Keratinocyte (primary cell): ENCODE measurements around the gene ATG4B. TPM values are rescaled to one million over a fixed set of nuclear protein-coding genes. Genes with fewer than 3 reads are reported as not detected.

ENCODE experiments used
- DNase-seq: peaks from one replicate; pipeline ENCODE4 v3.0.0-alpha.2; 2011; ENCODE audit warnings: low read depth, missing footprints, low spot score
- FAIRE-seq: peaks from 2 replicates; lab custom pipeline; 2011; peaks lifted over from hg19 to GRCh38; lab: Jason Lieb, UNC
- H2AFZ ChIP-seq: 2 replicates; pipeline ENCODE4 v1.6.0; 2012; ENCODE audit warnings: low read length, control low read depth, inconsistent platforms; ENCODE audit not compliant: control insufficient read depth
- H3K27ac ChIP-seq: 2 replicates; pipeline ENCODE4 v1.5.1; 2011; ENCODE audit warnings: low read length; ENCODE audit not compliant: control insufficient read depth, insufficient read depth
- H3K27me3 ChIP-seq: 3 replicates; pipeline ENCODE4 v1.6.0; 2011; ENCODE audit warnings: low read length; ENCODE audit not compliant: control insufficient read depth, insufficient read depth; ENCODE audit errors: extremely low read depth
- H3K36me3 ChIP-seq, 2 experiments: 2 replicates in 1 of 2; 3 replicates in 1 of 2; pipeline ENCODE4 v1.5.1; 2011; ENCODE audit warnings: low read length in 2 of 2, mild to moderate bottlenecking in 1 of 2; ENCODE audit not compliant: control insufficient read depth in 2 of 2, insufficient read depth in 2 of 2; ENCODE audit errors: extremely low read depth in 1 of 2
- H3K4me1 ChIP-seq: 3 replicates; pipeline ENCODE4 v1.5.1; 2011; ENCODE audit warnings: low read length; ENCODE audit not compliant: control insufficient read depth, insufficient read depth; ENCODE audit errors: extremely low read depth
- H3K4me2 ChIP-seq: 3 replicates; pipeline ENCODE4 v1.6.0; 2011; ENCODE audit warnings: low read depth, low read length; ENCODE audit not compliant: control insufficient read depth, insufficient read depth; ENCODE audit errors: extremely low read depth
- H3K4me3 ChIP-seq, 3 experiments: fragments of 200-600 bp in 1 of 3; sonication (generic) in 1 of 3; 2 replicates in 2 of 3; 3 replicates in 1 of 3; pipeline ENCODE4 v1.5.1; 2011 to 2016; ENCODE audit warnings: low read length in 3 of 3, mild to moderate bottlenecking in 3 of 3, control low read depth in 2 of 3, inconsistent platforms in 1 of 3, low read depth in 1 of 3, mixed read lengths in 1 of 3, mixed run types in 1 of 3, moderate library complexity in 1 of 3; ENCODE audit not compliant: control insufficient read depth in 2 of 3, insufficient read depth in 2 of 3; ENCODE audit errors: extremely low read depth in 1 of 3
- H3K79me2 ChIP-seq: 2 replicates; pipeline ENCODE4 v1.6.0; 2012; ENCODE audit warnings: low read length; ENCODE audit not compliant: control insufficient read depth, insufficient read depth
- H3K9ac ChIP-seq: 3 replicates; pipeline ENCODE4 v1.6.0; 2011; ENCODE audit warnings: low read length; ENCODE audit not compliant: control insufficient read depth, insufficient read depth; ENCODE audit errors: extremely low read depth
- H3K9me1 ChIP-seq: 3 replicates; pipeline ENCODE4 v1.6.0; 2011; ENCODE audit warnings: low read length; ENCODE audit not compliant: control insufficient read depth, insufficient read depth; ENCODE audit errors: extremely low read depth
- H3K9me3 ChIP-seq: 2 replicates; pipeline ENCODE4 v1.5.1; 2012; ENCODE audit warnings: low read depth, low read length; ENCODE audit not compliant: control insufficient read depth
- H4K20me1 ChIP-seq: 3 replicates; pipeline ENCODE4 v1.6.0; 2011; ENCODE audit warnings: low read length; ENCODE audit not compliant: control insufficient read depth, insufficient read depth; ENCODE audit errors: extremely low read depth
- EZH2 ChIP-seq: IDR thresholded peaks from one replicate; pipeline ENCODE4 v1.6.1; 2012; ENCODE audit warnings: inconsistent platforms, mild to moderate bottlenecking, low read length, moderate library complexity
- dilution Hi-C: fragments of 300-500 bp; cut with MboI; formaldehyde crosslinking; loops from one replicate; pipeline ENCODE4 v1.7.0; 2020; ENCODE audit warnings: low sequenced_read_pairs; ENCODE audit not compliant: extremely low pct_ligation_motif_present
- polyA plus RNA-seq, 5 experiments: library from polyadenylated mRNA; depleted of rRNA in 3 of 5; stranded (reverse) in 3 of 5; stranded (forward) in 1 of 5; unstranded in 1 of 5; fragments of >200 nt; gene quantifications; 1 replicate in 1 of 5; 2 replicates in 3 of 5; 3 replicates in 1 of 5; pipeline versions ENCODE4 v1.2.1 to v1.2.3, GENCODE V29; 2011 to 2012; ENCODE audit warnings: missing spikeins in 2 of 5, low read depth in 1 of 5, low replicate concordance in 1 of 5
- TF ChIP-seq, protein P1 (sequence below), 3 experiments: IDR thresholded peaks in 1 of 3; conservative IDR thresholded peaks in 1 of 3; optimal IDR thresholded peaks in 1 of 3; 2 replicates in 2 of 3; 3 replicates in 1 of 3; pipeline versions ENCODE3 to v1.5.1; 2011; ENCODE audit warnings: low read length in 3 of 3, mild to moderate bottlenecking in 3 of 3, moderate library complexity in 2 of 3, control low read depth in 1 of 3, inconsistent platforms in 1 of 3; ENCODE audit not compliant: insufficient read depth in 2 of 3; ENCODE audit errors: extremely low read depth in 1 of 3

The ATG4B gene
- polyA plus RNA-seq, 1 donor (not counting 4 experiments of a cell fraction or from before 2014, with no cell fraction given), result 69.0 TPM

DNA sequence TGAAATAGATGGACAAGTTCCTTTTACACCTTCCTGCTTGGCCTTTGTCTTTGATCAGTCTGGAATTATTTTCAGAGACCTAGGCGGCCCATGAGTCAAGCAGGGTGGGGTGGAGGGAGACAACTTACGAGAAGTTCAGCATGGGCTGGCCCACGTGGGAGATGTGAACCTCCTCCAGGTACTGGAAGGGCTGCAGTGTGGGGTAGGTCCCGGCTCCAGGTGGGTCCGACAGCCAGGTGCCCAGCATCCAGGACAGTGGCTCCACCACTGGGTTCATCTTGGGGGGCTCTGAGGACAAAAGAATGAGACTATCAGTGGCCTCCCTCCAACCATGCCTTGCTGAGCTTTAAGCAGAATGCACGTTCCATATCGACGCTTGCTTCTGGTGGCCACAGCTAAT lies 31.3 kb upstream of the ATG4B start:
- Histone ChIP-seq H3K4me1 (peaks cover 4% of the 10 kb centered on the region), H2AFZ (no peak overlapping the region), H3K27me3 (no peaks in the 10 kb centered on the region), H3K9ac (no peak overlapping the region), H3K27ac (no peak overlapping the region), H3K9me3 (no peaks in the 10 kb centered on the region), H3K36me3 (peaks cover 12 to 18% of the 10 kb centered on the region in 2 experiments), H3K4me2 (no peak overlapping the region), H3K79me2 (peaks cover 7% of the 10 kb centered on the region), H3K9me1 (no peaks in the 10 kb centered on the region), H3K4me3 (no peak overlapping the region), H4K20me1 (no peaks in the 10 kb centered on the region)
- dilution Hi-C loops, result no loop called here
- no peak for FAIRE-seq
- no peak for TF ChIP-seq EZH2
- TF ChIP-seq, protein P1, sequence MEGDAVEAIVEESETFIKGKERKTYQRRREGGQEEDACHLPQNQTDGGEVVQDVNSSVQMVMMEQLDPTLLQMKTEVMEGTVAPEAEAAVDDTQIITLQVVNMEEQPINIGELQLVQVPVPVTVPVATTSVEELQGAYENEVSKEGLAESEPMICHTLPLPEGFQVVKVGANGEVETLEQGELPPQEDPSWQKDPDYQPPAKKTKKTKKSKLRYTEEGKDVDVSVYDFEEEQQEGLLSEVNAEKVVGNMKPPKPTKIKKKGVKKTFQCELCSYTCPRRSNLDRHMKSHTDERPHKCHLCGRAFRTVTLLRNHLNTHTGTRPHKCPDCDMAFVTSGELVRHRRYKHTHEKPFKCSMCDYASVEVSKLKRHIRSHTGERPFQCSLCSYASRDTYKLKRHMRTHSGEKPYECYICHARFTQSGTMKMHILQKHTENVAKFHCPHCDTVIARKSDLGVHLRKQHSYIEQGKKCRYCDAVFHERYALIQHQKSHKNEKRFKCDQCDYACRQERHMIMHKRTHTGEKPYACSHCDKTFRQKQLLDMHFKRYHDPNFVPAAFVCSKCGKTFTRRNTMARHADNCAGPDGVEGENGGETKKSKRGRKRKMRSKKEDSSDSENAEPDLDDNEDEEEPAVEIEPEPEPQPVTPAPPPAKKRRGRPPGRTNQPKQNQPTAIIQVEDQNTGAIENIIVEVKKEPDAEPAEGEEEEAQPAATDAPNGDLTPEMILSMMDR (optimal IDR thresholded peaks at IDR 0.05 in 1 of 3, IDR thresholded peaks at IDR 0.05 in 1 of 3, conservative IDR thresholded peaks at IDR 0.05 in 1 of 3; ENCODE audit: extremely low read depth in 1 of 3, insufficient read depth in 2 of 3, low read length in 3 of 3), result no peak
- DNase-seq, result no peak

DNA sequence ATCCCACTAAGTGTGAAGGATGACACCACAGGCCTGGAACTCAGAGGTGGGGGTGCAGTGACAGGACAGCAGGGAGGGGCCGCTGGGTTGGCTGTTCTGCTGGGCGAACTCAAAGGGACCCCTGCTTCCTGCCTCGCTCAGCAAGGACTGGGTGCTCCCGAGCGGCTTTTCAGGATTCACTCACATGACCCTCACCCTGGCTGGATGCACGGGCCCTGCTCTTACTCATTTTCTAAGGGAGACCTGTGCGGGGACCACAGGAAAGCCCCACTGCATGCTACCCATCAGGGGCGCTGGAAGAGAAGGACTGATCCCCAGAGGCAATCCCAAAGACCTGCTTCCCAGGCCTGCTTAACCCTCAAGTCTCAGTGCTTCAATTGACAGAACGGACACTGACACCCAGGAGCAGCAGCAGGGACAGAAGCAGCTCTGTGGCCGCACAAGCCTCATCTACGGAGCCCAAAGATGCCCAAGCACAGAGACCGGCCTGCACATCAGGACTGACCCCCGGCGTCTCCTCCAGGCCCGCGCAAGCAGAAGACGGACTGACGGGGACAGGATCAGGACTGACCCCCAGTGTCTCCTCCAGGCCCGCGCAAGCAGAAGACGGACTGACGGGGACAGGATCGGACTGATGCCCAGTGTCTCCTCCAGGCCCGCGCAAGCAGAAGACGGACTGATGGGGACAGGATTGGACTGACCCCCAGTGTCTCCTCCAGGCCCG lies 30.2 kb upstream of the ATG4B start:
- no peak for DNase-seq
- Histone ChIP-seq H3K4me1 (peaks cover 4% of the 10 kb centered on the region), H3K9ac (no peak overlapping the region), H3K36me3 (peaks cover 11 to 12% of the 10 kb centered on the region in 2 experiments), H2AFZ (no peak overlapping the region), H3K4me3 (no peak overlapping the region), H3K9me1 (no peaks in the 10 kb centered on the region), H3K27me3 (no peaks in the 10 kb centered on the region), H3K9me3 (no peaks in the 10 kb centered on the region), H4K20me1 (no peaks in the 10 kb centered on the region), H3K27ac (no peak overlapping the region), H3K79me2 (peaks cover 9% of the 10 kb centered on the region), H3K4me2 (no peak overlapping the region)
- no peak for TF ChIP-seq EZH2
- TF ChIP-seq, protein P1 (optimal IDR thresholded peaks at IDR 0.05 in 1 of 3, IDR thresholded peaks at IDR 0.05 in 1 of 3, conservative IDR thresholded peaks at IDR 0.05 in 1 of 3; ENCODE audit: extremely low read depth in 1 of 3, insufficient read depth in 2 of 3, low read length in 3 of 3), result no peak
- no peak for FAIRE-seq
- dilution Hi-C loops, result no loop called here
